ENCODE data around the gene CWF19L1. TPM values are rescaled to one million over a fixed set of nuclear protein-coding genes. Genes with fewer than 3 reads are reported as not detected.

The CWF19L1 gene
- total RNA-seq, 4 donors from 2014 or later, result 11.6 to 13.8 (median 13.0) TPM

DNA sequence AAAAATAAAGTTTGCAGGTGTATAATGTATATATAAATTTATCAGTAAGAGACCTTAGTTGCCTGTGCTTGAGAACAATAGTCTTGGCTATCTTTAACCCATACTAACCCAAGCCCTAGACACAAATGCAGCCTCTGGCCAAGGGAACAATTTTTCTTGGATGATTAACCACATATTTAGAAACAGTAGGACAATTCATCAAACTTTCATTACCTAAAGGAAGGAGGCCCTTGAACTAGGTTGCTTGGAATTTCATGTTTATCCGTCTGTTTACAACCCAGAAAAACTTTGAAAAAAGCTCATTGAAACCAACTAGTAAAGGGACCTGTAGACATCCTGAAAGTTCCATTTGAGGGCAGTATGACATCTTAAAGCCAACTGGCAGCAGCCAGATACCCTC, 72.7 kb downstream of the CWF19L1 start:
- ATAC-seq, result no peak
- intact Hi-C loops (cut with DNase I; ENCODE audit: low total_unique reads), result no loop called here
- in situ Hi-C loops (cut with MboI; ENCODE audit: low sequenced_read_pairs in 4 of 4), result no loop called here

GRCh38 chr10:100192350-100192749, 75.1 kb downstream of the CWF19L1 start:
- in situ Hi-C loops (cut with MboI; ENCODE audit: low sequenced_read_pairs in 4 of 4), result no loop called here
- H3K36me3 ChIP-seq, result peaks cover under 1 to 60% of the 10 kb centered on the region in 2 donors
- H3K4me3 ChIP-seq, result no peak overlapping the region
- DNase-seq (peak in 1 of 2 donors; percentile 19), ATAC-seq (peak; percentile 66 to 76)
- no peaks in the 10 kb centered on the region for H3K27me3 ChIP-seq
- no peak for TF ChIP-seq POLR2A (IDR thresholded peaks at IDR 0.05)
- no peak for TF ChIP-seq CTCF (IDR thresholded peaks at IDR 0.05 in 4 of 5, conservative IDR thresholded peaks at IDR 0.05 in 1 of 5)
- intact Hi-C loops (cut with DNase I; ENCODE audit: low total_unique reads), result no loop called here
- H3K4me1 ChIP-seq, result peaks cover 10 to 12% of the 10 kb centered on the region in 2 donors
- no peaks in the 10 kb centered on the region for H3K9me3 ChIP-seq
- peak overlapping the region; percentile 36 to 67 (median 60) for H3K27ac ChIP-seq

More for the DNA sequence above, 72.7 kb downstream of the CWF19L1 start:
- Histone ChIP-seq H3K27me3 (no peaks in the 10 kb centered on the region), H3K4me1 (peaks cover 5 to 6% of the 10 kb centered on the region in 2 donors), H3K36me3 (peaks cover 6 to 79% of the 10 kb centered on the region in 2 donors), H3K4me3 (no peak overlapping the region), H3K9me3 (no peaks in the 10 kb centered on the region), H3K27ac (no peak overlapping the region)
- TF ChIP-seq CTCF (IDR thresholded peaks at IDR 0.05 in 4 of 5, conservative IDR thresholded peaks at IDR 0.05 in 1 of 5) (no peak), POLR2A (IDR thresholded peaks at IDR 0.05) (no peak)
- DNase-seq, result no peak

DNA sequence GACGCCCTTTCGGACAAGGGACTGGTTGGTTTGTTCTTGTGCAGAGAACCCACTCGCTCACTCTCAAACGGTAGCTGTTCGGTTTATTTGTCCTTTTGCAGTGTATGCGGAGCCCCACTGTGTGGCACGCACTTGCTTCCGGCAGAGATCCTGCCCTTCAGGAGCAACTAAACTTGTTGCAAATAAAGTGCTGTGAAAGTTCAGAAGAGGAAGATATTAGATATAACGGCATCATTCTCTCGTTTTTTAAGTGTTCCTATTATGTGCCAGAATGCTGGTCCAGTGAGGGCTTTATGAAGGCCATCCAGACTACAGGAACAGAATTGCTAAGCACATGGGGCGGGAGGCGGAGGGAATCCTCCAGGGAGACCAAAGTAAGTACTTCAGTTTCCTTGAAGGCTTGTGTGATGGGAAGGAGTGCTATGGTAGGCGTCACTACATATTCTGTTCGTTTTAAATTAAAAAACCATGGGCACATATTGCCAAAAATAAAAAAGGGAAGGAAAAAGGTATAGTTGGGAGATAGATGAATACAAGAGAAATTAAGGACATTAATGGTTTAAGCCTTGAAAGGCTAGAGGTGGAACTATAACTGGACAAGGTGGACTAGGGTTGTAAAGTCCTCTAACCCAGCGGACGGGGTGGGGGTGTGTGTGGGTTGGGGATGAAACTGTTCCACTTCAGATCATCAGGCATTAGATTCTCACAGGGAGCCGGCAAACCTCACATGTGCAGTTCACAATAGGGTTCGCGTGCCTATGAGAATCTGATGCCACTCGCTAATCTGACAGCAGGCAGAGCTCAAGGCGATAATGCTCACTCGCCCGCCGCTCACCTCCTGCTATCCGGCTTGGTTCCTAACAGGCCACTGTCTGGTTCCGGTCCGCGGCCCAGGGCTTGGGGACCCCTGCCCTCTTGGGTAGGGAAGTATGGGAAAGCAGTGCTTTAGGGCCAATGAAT, 80.9 kb downstream of the CWF19L1 start:
- TF ChIP-seq CTCF (IDR thresholded peaks at IDR 0.05 in 4 of 5, conservative IDR thresholded peaks at IDR 0.05 in 1 of 5) (no peak), POLR2A (IDR thresholded peaks at IDR 0.05) (no peak)
- intact Hi-C loops (cut with DNase I; ENCODE audit: low total_unique reads) (loop anchor here (1.0 to 5.0 kb wide), 4 partner anchors 43 to 339 kb away; partner anchors contain the start of genes CHUK and CWF19L1), in situ Hi-C loops (cut with MboI; ENCODE audit: low sequenced_read_pairs in 4 of 4) (no loop called here)
- Histone ChIP-seq H3K4me3 (peak overlapping the region; percentile 78 to 94 (median 90)), H3K36me3 (peaks cover 0 to 34% of the 10 kb centered on the region in 2 donors), H3K9me3 (no peaks in the 10 kb centered on the region), H3K27ac (peak overlapping the region; percentile 94 to 99 (median 95)), H3K4me1 (peaks cover 15 to 35% of the 10 kb centered on the region in 2 donors), H3K27me3 (no peaks in the 10 kb centered on the region)
- peak; percentile 58 to 70 for ATAC-seq
- peak in 1 of 2 donors; percentile 25 for DNase-seq

DNA sequence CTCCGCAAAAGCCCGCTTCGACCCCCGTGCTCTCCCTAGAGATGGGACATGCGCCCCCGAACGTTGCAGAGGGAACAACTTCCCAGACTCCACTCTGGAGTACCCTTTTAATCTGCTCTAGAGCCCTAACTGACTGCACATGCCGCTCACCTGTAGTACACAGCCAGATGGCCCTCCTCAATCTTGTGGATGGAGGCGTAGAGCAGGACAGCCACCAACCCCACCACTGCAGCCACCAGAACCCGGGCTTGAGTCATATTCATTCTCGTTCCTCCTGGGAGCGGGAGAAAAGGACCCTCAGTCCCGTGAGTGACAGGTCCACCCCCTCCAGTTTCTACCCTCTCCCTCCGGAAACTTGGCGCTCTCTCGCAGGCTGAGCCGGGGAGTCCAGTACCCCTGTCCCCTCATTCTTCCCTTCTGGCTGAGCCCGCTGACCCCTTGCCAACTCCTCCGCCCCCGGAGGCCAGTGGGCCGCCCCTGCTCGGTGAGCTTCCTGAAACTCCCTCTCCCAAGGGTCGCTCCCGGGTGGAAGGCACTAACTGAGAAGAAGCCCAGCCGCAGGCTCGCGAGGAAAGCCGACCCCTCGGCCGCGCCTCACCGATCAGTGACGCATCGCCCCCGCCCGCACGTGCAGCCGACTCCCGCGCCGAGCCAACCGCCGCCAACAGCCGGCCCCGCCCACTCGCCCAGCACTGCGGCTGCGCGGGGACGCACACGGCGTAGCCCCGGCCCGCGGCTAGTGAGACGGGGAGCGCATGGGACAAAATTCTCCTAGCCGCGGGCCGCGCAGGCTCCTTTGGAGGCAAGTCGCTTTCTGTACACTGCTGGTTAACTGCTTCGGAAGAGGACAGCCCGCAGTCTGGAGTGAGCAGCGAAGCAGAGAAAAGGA, 81.8 kb downstream of the CWF19L1 start, which contains the start of gene ERLIN1:
Gene ERLIN1 (minus strand): TSS at position 666 of the 889 bp plus-strand sequence. CDS start 403 bp downstream, at position 263.
- Histone ChIP-seq H3K27me3 (no peaks in the 10 kb centered on the region), H3K4me1 (peaks cover 15 to 35% of the 10 kb centered on the region in 2 donors), H3K4me3 (peak within 1 kb of the TSS; percentile 78 to 94 (median 90)), H3K36me3 (peaks cover 0 to 34% of the 10 kb centered on the region in 2 donors), H3K27ac (peak within 1 kb of the TSS; percentile 94 to 99 (median 95)), H3K9me3 (no peaks in the 10 kb centered on the region)
- ATAC-seq (peak; percentile 95), DNase-seq (peak; percentile 85 to 88)
- peak; percentile 81 to 83 for TF ChIP-seq POLR2A (IDR thresholded peaks at IDR 0.05)
- no peak for TF ChIP-seq CTCF (IDR thresholded peaks at IDR 0.05 in 4 of 5, conservative IDR thresholded peaks at IDR 0.05 in 1 of 5)
- intact Hi-C loops (cut with DNase I; ENCODE audit: low total_unique reads) (loop anchor here (1.0 to 5.0 kb wide), 5 partner anchors 44 to 338 kb away; partner anchors contain the start of genes BLOC1S2, CHUK and CWF19L1), in situ Hi-C loops (cut with MboI; ENCODE audit: low sequenced_read_pairs in 4 of 4) (no loop called here)

All from gastrocnemius medialis (tissue), 4 donors.